ENCODE results near the gene TRMT2B.

Gene TRMT2B

GRCh38 chrX:101078716-101079598, 27.0 kb upstream of the TRMT2B start, which contains the start of gene TMEM35A:
Gene TMEM35A (plus strand): TSS chrX:101078879. CDS start chrX:101079003, 124 bp downstream.
- TF ChIP-seq CTCF (IDR thresholded peaks at IDR 0.05), result no peak

- TF ChIP-seq CTCF (IDR thresholded peaks at IDR 0.05), result no peak
These were observed 19.7 kb upstream of the TRMT2B start for GRCh38 chrX:101071582-101071981.

- no peak for TF ChIP-seq CTCF (IDR thresholded peaks at IDR 0.05)
These were observed 10.3 kb upstream of the TRMT2B start for GRCh38 chrX:101062176-101062575.

GRCh38 chrX:101057093-101057714, 5.3 kb upstream of the TRMT2B start:
- no peak for TF ChIP-seq CTCF (IDR thresholded peaks at IDR 0.05)

GRCh38 chrX:101051153-101051548, 760 bp downstream of the TRMT2B start:
- no peak for TF ChIP-seq CTCF (IDR thresholded peaks at IDR 0.05)

GRCh38 chrX:101040197-101040596, 11.7 kb downstream of the TRMT2B start:
- TF ChIP-seq CTCF (IDR thresholded peaks at IDR 0.05), result no peak

GRCh38 chrX:101037231-101037630, 14.7 kb downstream of the TRMT2B start:
- TF ChIP-seq CTCF (IDR thresholded peaks at IDR 0.05), result no peak

Measured in LNCAP (cell line).